Esophagus muscularis mucosa (tissue), 4 donors: ENCODE results near the gene CBFA2T3.

ENCODE experiments used
- CTCF ChIP-seq, 3 experiments: fragments of 200-600 bp in 2 of 3; fragments of 450-650 bp in 1 of 3; sonication (generic) in 2 of 3; IDR thresholded peaks; one replicate each; pipeline ENCODE4 v1.5.1; 2017 to 2019; ENCODE audit warnings: antibody characterized with exemption in 3 of 3, mild to moderate bottlenecking in 2 of 3, moderate library complexity in 1 of 3
- EP300 ChIP-seq: sonication (generic); formaldehyde crosslinking; IDR thresholded peaks from one replicate; pipeline ENCODE4 v1.6.1; 2017; ENCODE audit warnings: antibody characterized with exemption
- POLR2A ChIP-seq: fragments of 450-650 bp; IDR thresholded peaks from one replicate; pipeline ENCODE4 v1.6.1; 2017; ENCODE audit warnings: antibody characterized with exemption, moderate library complexity, mild to moderate bottlenecking, low read depth
- POLR2AphosphoS5 ChIP-seq, 2 donors: sonication (generic); formaldehyde crosslinking; IDR thresholded peaks; one replicate each; pipeline ENCODE4 v1.6.1; 2017; ENCODE audit warnings: antibody characterized with exemption in 2 of 2

- no peak for TF ChIP-seq POLR2A
- no peak for TF ChIP-seq EP300
- TF ChIP-seq CTCF (IDR thresholded peaks at IDR 0.05), result no peak
- peak; percentile 7 to 35 for TF ChIP-seq POLR2AphosphoS5 (IDR thresholded peaks at IDR 0.05)
These were observed 36.8 kb downstream of the CBFA2T3 start for GRCh38 chr16:88939972-88940861.
